ENCODE measurements around the gene ADM2.

The ADM2 gene

DNA sequence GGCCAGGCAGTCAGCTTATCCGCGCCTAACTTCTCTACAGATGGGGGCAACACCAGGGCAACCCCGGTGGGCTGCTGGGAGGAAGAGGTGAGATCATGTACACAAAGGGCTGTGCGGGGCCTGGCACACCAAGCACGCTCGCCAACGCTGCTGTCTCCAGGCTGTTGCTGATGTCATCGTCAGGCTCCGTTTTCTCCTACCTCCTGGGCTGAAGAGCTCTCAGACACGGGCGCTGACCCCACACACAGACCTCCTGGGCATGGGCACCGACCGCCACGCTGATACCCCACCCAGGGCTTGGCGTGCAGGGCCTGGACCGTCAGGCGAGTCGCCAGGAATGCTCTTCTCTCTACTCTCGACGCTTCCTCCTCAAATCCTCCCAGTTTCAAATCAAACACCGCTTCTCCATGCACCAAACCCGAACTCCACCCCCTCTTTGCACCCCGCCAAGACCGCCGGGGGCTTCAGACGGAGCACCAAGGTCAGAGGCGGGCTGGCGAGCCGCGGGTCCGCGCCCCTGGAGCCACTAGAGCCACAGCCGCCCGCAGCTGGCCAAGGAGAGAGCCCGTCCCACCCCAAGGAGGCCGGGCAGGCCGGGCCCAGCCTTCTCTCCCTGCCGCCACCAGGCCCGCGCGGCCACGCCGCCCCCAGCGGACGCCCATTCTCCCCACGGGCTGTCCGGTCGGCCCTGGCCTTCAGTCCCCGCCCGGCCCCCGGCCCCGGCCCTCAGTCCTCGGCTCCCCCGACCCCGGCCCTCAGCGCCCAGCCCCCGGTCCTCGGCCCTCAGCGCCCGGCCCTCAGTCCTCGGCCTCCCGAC, 7.3 kb upstream of the ADM2 start:
- peak overlapping the region; percentile 78 for H3K4me3 ChIP-seq (ENCODE audit: control insufficient read depth, low read depth, low read length)
- DNase-seq (ENCODE audit: low read depth) = no peak
- TF ChIP-seq, protein P1, sequence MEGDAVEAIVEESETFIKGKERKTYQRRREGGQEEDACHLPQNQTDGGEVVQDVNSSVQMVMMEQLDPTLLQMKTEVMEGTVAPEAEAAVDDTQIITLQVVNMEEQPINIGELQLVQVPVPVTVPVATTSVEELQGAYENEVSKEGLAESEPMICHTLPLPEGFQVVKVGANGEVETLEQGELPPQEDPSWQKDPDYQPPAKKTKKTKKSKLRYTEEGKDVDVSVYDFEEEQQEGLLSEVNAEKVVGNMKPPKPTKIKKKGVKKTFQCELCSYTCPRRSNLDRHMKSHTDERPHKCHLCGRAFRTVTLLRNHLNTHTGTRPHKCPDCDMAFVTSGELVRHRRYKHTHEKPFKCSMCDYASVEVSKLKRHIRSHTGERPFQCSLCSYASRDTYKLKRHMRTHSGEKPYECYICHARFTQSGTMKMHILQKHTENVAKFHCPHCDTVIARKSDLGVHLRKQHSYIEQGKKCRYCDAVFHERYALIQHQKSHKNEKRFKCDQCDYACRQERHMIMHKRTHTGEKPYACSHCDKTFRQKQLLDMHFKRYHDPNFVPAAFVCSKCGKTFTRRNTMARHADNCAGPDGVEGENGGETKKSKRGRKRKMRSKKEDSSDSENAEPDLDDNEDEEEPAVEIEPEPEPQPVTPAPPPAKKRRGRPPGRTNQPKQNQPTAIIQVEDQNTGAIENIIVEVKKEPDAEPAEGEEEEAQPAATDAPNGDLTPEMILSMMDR (IDR thresholded peaks at IDR 0.05; ENCODE audit: control insufficient read depth, insufficient read depth, low read depth, low read length, missing control alignments) = no peak

DNA sequence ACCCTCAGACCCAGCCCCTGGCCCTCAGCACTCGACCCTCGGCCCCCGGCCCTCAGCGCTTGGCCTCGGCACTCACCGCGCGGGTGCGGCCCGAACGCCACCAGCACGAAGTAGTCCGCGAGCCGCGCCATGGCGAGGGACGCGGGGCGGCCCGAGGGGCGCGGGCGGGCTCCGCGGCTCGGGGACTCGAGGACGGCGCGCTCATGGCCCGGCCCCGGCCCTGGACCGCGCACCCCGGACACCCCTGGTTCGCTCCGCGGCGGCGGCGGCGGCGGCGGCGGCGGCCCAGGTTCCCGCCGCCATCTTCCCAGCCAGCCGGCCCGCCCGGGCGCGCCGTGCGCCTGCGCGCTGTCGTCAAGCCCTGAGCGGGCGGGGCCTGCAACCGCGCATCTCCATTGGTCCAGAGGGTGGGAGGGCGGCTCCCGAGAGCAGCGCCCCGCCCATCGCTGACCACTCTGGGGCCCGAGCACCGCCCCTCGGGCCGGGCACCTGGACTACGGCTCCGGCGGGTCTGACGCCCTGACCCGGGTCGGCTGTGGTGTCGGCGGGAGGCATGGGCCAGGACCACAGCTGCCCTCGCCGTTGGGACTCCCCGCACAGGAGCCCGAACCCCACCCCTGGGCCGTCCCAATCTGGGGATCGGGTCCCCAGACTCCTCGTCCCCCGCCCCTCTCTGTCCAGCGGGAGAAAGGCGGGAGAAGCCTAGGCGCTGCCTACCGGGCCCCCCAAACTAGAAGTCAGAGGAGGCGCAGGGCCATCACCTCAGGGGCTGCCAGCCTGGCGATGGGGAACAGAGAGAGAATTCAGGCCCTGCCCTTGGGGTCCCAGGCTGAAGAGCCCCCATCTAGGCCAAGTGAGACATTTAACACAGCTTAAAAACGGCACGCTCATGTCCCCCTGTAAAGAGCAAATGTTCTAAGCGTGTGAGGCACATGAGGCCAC, 6.4 kb upstream of the ADM2 start, which contains the start of gene SBF1:
Gene SBF1 (minus strand): TSS at position 326 of the 942 bp plus-strand sequence. CDS start 195 bp downstream, at position 131.
- TF ChIP-seq, protein P1 (IDR thresholded peaks at IDR 0.05; ENCODE audit: control insufficient read depth, insufficient read depth, low read depth, low read length, missing control alignments) = no peak
- DNase-seq (ENCODE audit: low read depth) = peak; percentile 28
- H3K4me3 ChIP-seq (ENCODE audit: control insufficient read depth, low read depth, low read length) = peak within 1 kb of the TSS; percentile 78

DNA sequence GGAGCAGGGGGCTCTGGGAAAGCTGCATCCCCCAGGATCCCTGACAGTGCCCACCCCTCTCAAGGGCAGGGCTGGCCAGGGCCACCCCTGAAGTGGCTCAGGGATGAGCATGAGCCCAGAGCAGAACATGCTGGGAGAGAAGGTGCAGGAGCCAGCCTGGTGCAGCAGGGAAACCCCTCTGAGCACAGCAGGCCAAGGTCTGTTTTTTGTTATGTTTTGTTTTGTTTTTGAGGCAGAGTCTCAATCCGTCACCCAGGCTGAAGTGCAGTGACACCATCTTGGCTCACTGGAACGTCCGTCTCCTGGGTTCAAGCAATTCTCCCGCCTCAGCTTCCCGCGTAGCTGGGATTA, 5.7 kb upstream of the ADM2 start:
- TF ChIP-seq, protein P1 (IDR thresholded peaks at IDR 0.05; ENCODE audit: control insufficient read depth, insufficient read depth, low read depth, low read length, missing control alignments) = no peak
- peak overlapping the region; percentile 70; the same call in 1 of the 2 replicates for H3K4me3 ChIP-seq (ENCODE audit: control insufficient read depth, low read depth, low read length)

DNA sequence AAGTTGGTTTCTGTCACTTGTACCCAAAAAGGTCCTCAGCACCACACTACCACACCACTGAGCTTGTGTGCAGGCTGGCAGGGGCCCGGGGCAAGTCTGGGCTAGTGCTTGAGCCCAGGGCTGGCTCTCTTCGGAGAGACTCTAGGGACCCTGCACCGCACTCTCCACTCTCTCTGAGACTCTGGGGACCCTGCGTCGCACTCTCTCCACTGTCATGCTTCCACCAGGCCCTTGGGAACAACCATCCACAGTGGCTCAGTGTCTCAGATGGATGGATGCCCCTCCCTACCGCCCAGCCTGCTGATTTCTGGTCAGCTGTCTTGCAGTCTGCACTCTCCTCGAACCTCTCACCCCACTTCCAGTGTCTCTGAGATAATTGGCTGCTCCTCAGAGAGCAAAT, 4.5 kb upstream of the ADM2 start:
- H3K4me3 ChIP-seq (ENCODE audit: control insufficient read depth, low read depth, low read length) = no peak overlapping the region
- DNase-seq (ENCODE audit: low read depth) = no peak
- TF ChIP-seq, protein P1 (IDR thresholded peaks at IDR 0.05; ENCODE audit: control insufficient read depth, insufficient read depth, low read depth, low read length, missing control alignments) = no peak

More for the DNA sequence above, 5.7 kb upstream of the ADM2 start:
- DNase-seq (ENCODE audit: low read depth) = no peak

DNA sequence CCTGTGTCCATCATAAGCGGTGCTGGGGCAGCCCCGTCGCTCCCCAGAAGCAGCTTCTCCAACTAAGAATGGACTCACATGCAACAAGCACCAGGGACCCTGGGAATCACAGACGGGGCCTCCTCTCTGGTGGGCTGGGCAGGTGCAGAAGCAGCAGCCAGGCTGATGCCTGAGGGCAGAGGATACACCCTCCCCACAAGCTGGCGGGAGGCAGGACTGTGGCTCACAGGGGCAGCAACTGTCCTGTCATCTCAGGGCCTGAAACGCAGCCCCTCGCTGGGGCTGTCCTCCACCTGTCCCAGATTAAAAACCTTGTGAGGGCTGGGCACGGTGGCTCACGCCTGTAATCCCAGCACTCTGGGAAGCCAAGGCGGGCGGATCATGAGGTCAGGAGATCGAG, 3.4 kb upstream of the ADM2 start:
- no peak for DNase-seq (ENCODE audit: low read depth)
- no peak overlapping the region for H3K4me3 ChIP-seq (ENCODE audit: control insufficient read depth, low read depth, low read length)
- TF ChIP-seq, protein P1 (IDR thresholded peaks at IDR 0.05; ENCODE audit: control insufficient read depth, insufficient read depth, low read depth, low read length, missing control alignments) = no peak

DNA sequence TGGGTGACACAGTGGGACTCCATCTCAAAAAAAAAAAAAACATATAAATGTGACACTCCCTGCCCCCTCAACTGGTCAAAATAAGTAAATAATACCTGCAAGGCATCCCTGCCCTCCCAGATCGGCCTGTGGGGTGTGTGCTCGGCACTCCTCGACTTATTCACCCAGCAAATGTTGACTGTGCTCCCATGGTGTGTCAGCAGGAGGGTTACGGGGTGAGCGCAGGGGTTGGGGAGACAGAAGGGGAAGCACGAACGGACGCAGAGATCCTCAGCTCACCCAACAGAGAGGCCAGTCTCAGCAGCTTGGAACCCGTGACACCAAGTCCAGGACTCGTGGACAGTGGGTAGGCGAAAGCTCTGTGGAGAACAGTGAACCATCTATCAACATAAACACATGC, 1.6 kb upstream of the ADM2 start:
- no peak overlapping the region for H3K4me3 ChIP-seq (ENCODE audit: control insufficient read depth, low read depth, low read length)
- DNase-seq (ENCODE audit: low read depth) = no peak
- TF ChIP-seq, protein P1 (IDR thresholded peaks at IDR 0.05; ENCODE audit: control insufficient read depth, insufficient read depth, low read depth, low read length, missing control alignments) = no peak
